HG02678 (cell line): Measurements from ENCODE around the gene ENTREP1.
A peak's percentile ranks its signal among the peaks of the same experiment; 100 is the strongest.

ENCODE experiments used
- ATAC-seq: cut with Tn5 transposase; IDR thresholded peaks from one replicate; pipeline ENCODE4 v1.9.1; 2021; ENCODE audit warnings: mild to moderate bottlenecking, moderate library complexity; ENCODE audit not compliant: unreplicated experiment

Gene ENTREP1

GRCh38 chr9:69319324-69320025 is 5.5 kb upstream of the ENTREP1 start:
- no peak for ATAC-seq

- no peak for ATAC-seq
Observed at GRCh38 chr9:69322256-69322655, 2.8 kb upstream of the ENTREP1 start.

GRCh38 chr9:69323861-69324260 is 1.2 kb upstream of the ENTREP1 start:
- no peak for ATAC-seq

- ATAC-seq = peak; percentile 26
Observed at GRCh38 chr9:69325409-69326212, 596 bp downstream of the ENTREP1 start.

- ATAC-seq = no peak
Observed at GRCh38 chr9:69326261-69326660, 1.2 kb downstream of the ENTREP1 start.

GRCh38 chr9:69330580-69330979 is 5.6 kb downstream of the ENTREP1 start:
- no peak for ATAC-seq

- no peak for ATAC-seq
Observed at GRCh38 chr9:69331444-69331843, 6.4 kb downstream of the ENTREP1 start.

GRCh38 chr9:69332067-69332685 is 7.2 kb downstream of the ENTREP1 start:
- no peak for ATAC-seq

GRCh38 chr9:69333716-69334115 is 8.7 kb downstream of the ENTREP1 start:
- no peak for ATAC-seq

- ATAC-seq = no peak
Observed at GRCh38 chr9:69334317-69334716, 9.3 kb downstream of the ENTREP1 start.

GRCh38 chr9:69339620-69340019 is 14.6 kb downstream of the ENTREP1 start:
- ATAC-seq = no peak

- no peak for ATAC-seq
Observed at GRCh38 chr9:69340631-69341030, 15.6 kb downstream of the ENTREP1 start.

- no peak for ATAC-seq
Observed at GRCh38 chr9:69342769-69343168, 17.8 kb downstream of the ENTREP1 start.

GRCh38 chr9:69344459-69344858 is 19.4 kb downstream of the ENTREP1 start:
- ATAC-seq = no peak

GRCh38 chr9:69346596-69347390 is 21.8 kb downstream of the ENTREP1 start:
- ATAC-seq = no peak

GRCh38 chr9:69347607-69348006 is 22.6 kb downstream of the ENTREP1 start:
- ATAC-seq = no peak

- no peak for ATAC-seq
Observed at GRCh38 chr9:69351227-69351626, 26.2 kb downstream of the ENTREP1 start.

- no peak for ATAC-seq
Observed at GRCh38 chr9:69355232-69355631, 30.2 kb downstream of the ENTREP1 start.

GRCh38 chr9:69357030-69357775 is 32.2 kb downstream of the ENTREP1 start:
- ATAC-seq = no peak

GRCh38 chr9:69357821-69358220 is 32.8 kb downstream of the ENTREP1 start:
- ATAC-seq = no peak
